ENCODE measurements around the gene PPP3CA.
"Not testable (repeated sequence)": the region's sequence is repeated elsewhere in the genome, so short reads cannot be mapped to it uniquely, and the experiment has no call there.

The PPP3CA gene

GRCh38 chr4:101182688-101183087 is 164.6 kb downstream of the PPP3CA start:
- H3K4me1 Mint-ChIP-seq (ENCODE audit: low read depth), result not testable (repeated sequence)

GRCh38 chr4:101178731-101179130 is 168.6 kb downstream of the PPP3CA start:
- H3K4me3 Mint-ChIP-seq, result no peak overlapping the region
- H3K9me3 Mint-ChIP-seq (ENCODE audit: low read depth), result no peaks in the 10 kb centered on the region
- peaks cover 14% of the 10 kb centered on the region for H3K4me1 Mint-ChIP-seq (ENCODE audit: low read depth)
- H3K27ac Mint-ChIP-seq, result no peak overlapping the region
- H3K27me3 Mint-ChIP-seq, result no peaks in the 10 kb centered on the region
- H3K36me3 Mint-ChIP-seq, result peaks cover 11% of the 10 kb centered on the region

More at GRCh38 chr4:101182688-101183087, 164.6 kb downstream of the PPP3CA start:
- not testable (repeated sequence) for H3K27ac Mint-ChIP-seq; H3K4me3 Mint-ChIP-seq; H3K9me3 Mint-ChIP-seq (ENCODE audit: low read depth); H3K27me3 Mint-ChIP-seq
- peaks cover 16% of the 10 kb centered on the region for H3K36me3 Mint-ChIP-seq

GRCh38 chr4:101177154-101177553 is 170.2 kb downstream of the PPP3CA start:
- Mint-ChIP-seq H3K27me3 (no peaks in the 10 kb centered on the region), H3K4me1 (ENCODE audit: low read depth) (peaks cover 18% of the 10 kb centered on the region), H3K9me3 (ENCODE audit: low read depth) (no peaks in the 10 kb centered on the region), H3K36me3 (no peaks in the 10 kb centered on the region), H3K4me3 (no peak overlapping the region), H3K27ac (no peak overlapping the region)

- Mint-ChIP-seq H3K4me1 (ENCODE audit: low read depth) (peaks cover 22% of the 10 kb centered on the region), H3K4me3 (no peak overlapping the region), H3K27ac (no peak overlapping the region), H3K27me3 (no peaks in the 10 kb centered on the region), H3K9me3 (ENCODE audit: low read depth) (no peaks in the 10 kb centered on the region), H3K36me3 (no peaks in the 10 kb centered on the region)
Observed at GRCh38 chr4:101175896-101176676, 171.2 kb downstream of the PPP3CA start.

- H3K9me3 Mint-ChIP-seq (ENCODE audit: low read depth), result no peaks in the 10 kb centered on the region
- H3K4me3 Mint-ChIP-seq, result no peak overlapping the region
- H3K27ac Mint-ChIP-seq, result no peak overlapping the region
- H3K4me1 Mint-ChIP-seq (ENCODE audit: low read depth), result peaks cover 22% of the 10 kb centered on the region
- no peaks in the 10 kb centered on the region for H3K36me3 Mint-ChIP-seq
- H3K27me3 Mint-ChIP-seq, result no peaks in the 10 kb centered on the region
Observed at GRCh38 chr4:101174679-101175345, 172.5 kb downstream of the PPP3CA start.

- H3K27me3 Mint-ChIP-seq, result no peaks in the 10 kb centered on the region
- no peak overlapping the region for H3K4me3 Mint-ChIP-seq
- H3K36me3 Mint-ChIP-seq, result no peaks in the 10 kb centered on the region
- no peak overlapping the region for H3K27ac Mint-ChIP-seq
- peaks cover 16% of the 10 kb centered on the region for H3K4me1 Mint-ChIP-seq (ENCODE audit: low read depth)
- H3K9me3 Mint-ChIP-seq (ENCODE audit: low read depth), result no peaks in the 10 kb centered on the region
Observed at GRCh38 chr4:101172369-101172768, 175.0 kb downstream of the PPP3CA start.

- Mint-ChIP-seq H3K4me1 (ENCODE audit: low read depth) (peaks cover 12% of the 10 kb centered on the region), H3K36me3 (no peaks in the 10 kb centered on the region), H3K27ac (no peak overlapping the region), H3K4me3 (no peak overlapping the region), H3K27me3 (no peaks in the 10 kb centered on the region), H3K9me3 (ENCODE audit: low read depth) (no peaks in the 10 kb centered on the region)
Observed at GRCh38 chr4:101171747-101172146, 175.6 kb downstream of the PPP3CA start.

GRCh38 chr4:101169044-101170014 is 178.0 kb downstream of the PPP3CA start:
- H3K36me3 Mint-ChIP-seq, result no peaks in the 10 kb centered on the region
- H3K27me3 Mint-ChIP-seq, result no peaks in the 10 kb centered on the region
- H3K27ac Mint-ChIP-seq, result no peak overlapping the region
- peaks cover 11% of the 10 kb centered on the region for H3K4me1 Mint-ChIP-seq (ENCODE audit: low read depth)
- no peaks in the 10 kb centered on the region for H3K9me3 Mint-ChIP-seq (ENCODE audit: low read depth)
- H3K4me3 Mint-ChIP-seq, result no peak overlapping the region

GRCh38 chr4:101163936-101164335 is 183.4 kb downstream of the PPP3CA start:
- H3K27me3 Mint-ChIP-seq, result no peaks in the 10 kb centered on the region
- peaks cover 11% of the 10 kb centered on the region for H3K4me1 Mint-ChIP-seq (ENCODE audit: low read depth)
- H3K36me3 Mint-ChIP-seq, result peaks cover 12% of the 10 kb centered on the region
- no peak overlapping the region for H3K4me3 Mint-ChIP-seq
- H3K9me3 Mint-ChIP-seq (ENCODE audit: low read depth), result no peaks in the 10 kb centered on the region
- H3K27ac Mint-ChIP-seq, result no peak overlapping the region

- peaks cover 12% of the 10 kb centered on the region for H3K36me3 Mint-ChIP-seq
- no peak overlapping the region for H3K27ac Mint-ChIP-seq
- no peak overlapping the region for H3K4me3 Mint-ChIP-seq
- H3K4me1 Mint-ChIP-seq (ENCODE audit: low read depth), result peaks cover 17% of the 10 kb centered on the region
- no peaks in the 10 kb centered on the region for H3K27me3 Mint-ChIP-seq
- H3K9me3 Mint-ChIP-seq (ENCODE audit: low read depth), result no peaks in the 10 kb centered on the region
Observed at GRCh38 chr4:101162990-101163380, 184.3 kb downstream of the PPP3CA start.

GRCh38 chr4:101160792-101161592 is 186.3 kb downstream of the PPP3CA start:
- peaks cover 32% of the 10 kb centered on the region for H3K4me1 Mint-ChIP-seq (ENCODE audit: low read depth)
- peaks cover 12% of the 10 kb centered on the region for H3K36me3 Mint-ChIP-seq
- H3K9me3 Mint-ChIP-seq (ENCODE audit: low read depth), result no peaks in the 10 kb centered on the region
- H3K27me3 Mint-ChIP-seq, result no peaks in the 10 kb centered on the region
- H3K4me3 Mint-ChIP-seq, result no peak overlapping the region
- H3K27ac Mint-ChIP-seq, result no peak overlapping the region

GRCh38 chr4:101158507-101158906 is 188.8 kb downstream of the PPP3CA start:
- peaks cover 12% of the 10 kb centered on the region for H3K36me3 Mint-ChIP-seq
- H3K27ac Mint-ChIP-seq, result no peak overlapping the region
- no peak overlapping the region for H3K4me3 Mint-ChIP-seq
- H3K4me1 Mint-ChIP-seq (ENCODE audit: low read depth), result peaks cover 44% of the 10 kb centered on the region
- no peaks in the 10 kb centered on the region for H3K27me3 Mint-ChIP-seq
- H3K9me3 Mint-ChIP-seq (ENCODE audit: low read depth), result no peaks in the 10 kb centered on the region

- Mint-ChIP-seq H3K4me1 (ENCODE audit: low read depth) (peaks cover 45% of the 10 kb centered on the region), H3K4me3 (no peak overlapping the region), H3K9me3 (ENCODE audit: low read depth) (no peaks in the 10 kb centered on the region)
Observed at GRCh38 chr4:101158134-101158482, 189.2 kb downstream of the PPP3CA start.

GRCh38 chr4:101157415-101158133 is 189.8 kb downstream of the PPP3CA start:
- no peak overlapping the region for H3K4me3 Mint-ChIP-seq
- peak overlapping the region; percentile 9 for H3K27ac Mint-ChIP-seq
- H3K4me1 Mint-ChIP-seq (ENCODE audit: low read depth), result peaks cover 46% of the 10 kb centered on the region

More at GRCh38 chr4:101158134-101158482, 189.2 kb downstream of the PPP3CA start:
- Mint-ChIP-seq H3K27ac (no peak overlapping the region), H3K36me3 (peaks cover 12% of the 10 kb centered on the region), H3K27me3 (no peaks in the 10 kb centered on the region)

More at GRCh38 chr4:101157415-101158133, 189.8 kb downstream of the PPP3CA start:
- H3K36me3 Mint-ChIP-seq, result peaks cover 11% of the 10 kb centered on the region
- H3K9me3 Mint-ChIP-seq (ENCODE audit: low read depth), result no peaks in the 10 kb centered on the region
- H3K27me3 Mint-ChIP-seq, result no peaks in the 10 kb centered on the region
